SK-N-SH treated with all-trans-retinoic acid at 6 μM for 48 hours (cell line): Measurements from ENCODE around the gene AGAP1.

Source experiments
- GLIS3 ChIP-seq: fragments of 250-450 bp; sonication (Bioruptor Pico); IDR thresholded peaks from 2 replicates; pipeline ENCODE4 v1.5.0; 2020; ENCODE audit warnings: mild to moderate bottlenecking, moderate library complexity
- PATZ1 ChIP-seq: fragments of 250-450 bp; sonication (Bioruptor Pico); IDR thresholded peaks from 2 replicates; pipeline ENCODE4 v1.8.0; 2020; ENCODE audit warnings: mild to moderate bottlenecking, moderate library complexity, borderline replicate concordance
- RARB ChIP-seq: fragments of 250-450 bp; sonication (Bioruptor Pico); IDR thresholded peaks from 2 replicates; pipeline ENCODE4 v1.8.0; 2021; ENCODE audit warnings: mild to moderate bottlenecking, moderate library complexity
- SNAI2 ChIP-seq: fragments of 250-450 bp; sonication (Bioruptor Pico); IDR thresholded peaks from 2 replicates; pipeline ENCODE4 v1.5.0; 2020; ENCODE audit warnings: mild to moderate bottlenecking, moderate library complexity

- TF ChIP-seq PATZ1 (no peak), SNAI2 (CRISPR knock-in tag) (no peak), RARB (CRISPR knock-in tag) (no peak), GLIS3 (CRISPR knock-in tag) (no peak)
These were observed 73.2 kb downstream of the AGAP1 start for GRCh38 chr2:235566931-235567495.
